BLaER1 treated with 17β-estradiol and CSF1 and Interleukin-3, amounts not matched to agents 10 nM and 100 nM (cell line): ENCODE results near the gene RPUSD3.

Source experiments
- H3K27ac ChIP-seq, 11 experiments: shearing (Covaris generic); formaldehyde crosslinking; 2 replicates each; pipeline ENCODE4 v1.8.1; 2022
- H3K27me3 ChIP-seq, 11 experiments: shearing (Covaris generic); formaldehyde crosslinking; 2 replicates each; pipeline ENCODE4 v1.8.1; 2022
- H3K36me3 ChIP-seq, 11 experiments: shearing (Covaris generic); formaldehyde crosslinking; 2 replicates each; pipeline ENCODE4 v1.8.1; 2022
- H3K4me1 ChIP-seq, 10 experiments: shearing (Covaris generic); formaldehyde crosslinking; 2 replicates each; pipeline ENCODE4 v1.8.1; 2022
- H3K4me2 ChIP-seq, 11 experiments: shearing (Covaris generic); formaldehyde crosslinking; 2 replicates each; pipeline ENCODE4 v1.8.1; 2022
- H3K4me3 ChIP-seq, 10 experiments: shearing (Covaris generic); formaldehyde crosslinking; 2 replicates each; pipeline ENCODE4 v1.8.1; 2022
- H3K9ac ChIP-seq, 11 experiments: shearing (Covaris generic); formaldehyde crosslinking; 2 replicates each; pipeline ENCODE4 v1.8.1; 2022
- H3K9me3 ChIP-seq, 11 experiments: shearing (Covaris generic); formaldehyde crosslinking; replicated peaks in 1 of 11; 2 replicates each; pipeline ENCODE4 v1.8.1; 2022
- H4K20me1 ChIP-seq, 11 experiments: shearing (Covaris generic); formaldehyde crosslinking; 2 replicates each; pipeline ENCODE4 v1.8.1; 2022
- Cebpa-rat ChIP-seq, 11 experiments: shearing (Covaris generic); IDR thresholded peaks; 2 replicates each; pipeline ENCODE4 v1.8.1; 2022

The RPUSD3 gene

GRCh38 chr3:9828801-9829755 is 14.7 kb downstream of the RPUSD3 start:
- Histone ChIP-seq H3K9me3 (no peaks in the 10 kb centered on the region), H3K4me1 (peaks cover 0 to 9% (median 2%) of the 10 kb centered on the region in 10 experiments; a peak in 1 of 20 replicates), H3K4me2 (no peak overlapping the region), H4K20me1 (peaks cover 0 to 20% (median 0%) of the 10 kb centered on the region in 11 experiments; a peak in 3 of 22 replicates), H3K27ac (no peak overlapping the region), H3K9ac (0 out of 22 replicates have a peak overlapping the region, but pooled peaks of 1 of the 11 experiments have one; percentile 4), H3K36me3 (peaks cover 24 to 78% (median 46%) of the 10 kb centered on the region in 11 experiments), H3K27me3 (no peaks in the 10 kb centered on the region), H3K4me3 (no peak overlapping the region)
- no peak for TF ChIP-seq Cebpa-rat (IDR thresholded peaks at IDR 0.05)

DNA sequence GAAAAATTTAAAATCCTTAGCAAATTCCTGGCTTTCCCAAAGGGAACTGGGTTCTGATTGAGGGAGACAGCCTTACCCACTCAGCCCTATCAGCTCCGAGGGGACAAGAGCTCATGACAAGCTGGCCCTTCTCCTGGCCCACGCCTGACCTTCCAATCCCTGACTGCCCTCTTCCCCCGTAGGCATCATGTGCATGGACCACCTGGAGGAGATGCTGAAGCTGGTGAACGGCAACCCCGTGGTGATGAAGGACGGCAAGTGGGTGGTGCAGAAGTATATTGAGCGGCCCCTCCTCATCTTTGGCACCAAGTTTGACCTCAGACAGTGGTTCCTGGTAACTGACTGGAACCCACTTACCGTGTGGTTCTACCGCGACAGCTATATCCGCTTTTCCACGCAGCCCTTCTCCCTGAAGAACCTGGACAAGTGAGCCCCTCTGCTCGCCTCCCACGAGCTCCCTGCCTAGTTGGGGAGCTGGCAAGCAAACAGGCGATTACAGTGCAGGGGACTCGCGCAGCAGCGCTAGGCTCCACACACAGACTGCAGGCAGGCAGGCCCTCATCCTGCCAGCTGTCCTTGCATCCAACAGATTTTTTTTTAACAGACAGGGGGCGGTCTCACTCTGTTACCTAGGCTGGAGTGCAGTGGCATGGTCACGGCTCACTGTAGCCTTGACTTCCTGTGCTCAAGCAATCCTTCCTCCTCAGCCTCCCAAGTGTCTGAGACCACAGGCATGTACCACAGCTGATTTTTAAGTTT is 16.8 kb downstream of the RPUSD3 start:
- Histone ChIP-seq H3K27ac (no peak overlapping the region), H3K9me3 (no peaks in the 10 kb centered on the region), H3K9ac (no peak overlapping the region), H3K4me2 (no peak overlapping the region), H4K20me1 (peaks cover 0 to 9% (median 0%) of the 10 kb centered on the region in 11 experiments; a peak in 2 of 22 replicates), H3K4me3 (no peak overlapping the region), H3K36me3 (peaks cover 10 to 57% (median 31%) of the 10 kb centered on the region in 11 experiments; a peak in 20 of 22 replicates), H3K27me3 (no peaks in the 10 kb centered on the region), H3K4me1 (peaks cover 0 to 9% (median 2%) of the 10 kb centered on the region in 10 experiments; a peak in 1 of 20 replicates)
- no peak for TF ChIP-seq Cebpa-rat (IDR thresholded peaks at IDR 0.05)

DNA sequence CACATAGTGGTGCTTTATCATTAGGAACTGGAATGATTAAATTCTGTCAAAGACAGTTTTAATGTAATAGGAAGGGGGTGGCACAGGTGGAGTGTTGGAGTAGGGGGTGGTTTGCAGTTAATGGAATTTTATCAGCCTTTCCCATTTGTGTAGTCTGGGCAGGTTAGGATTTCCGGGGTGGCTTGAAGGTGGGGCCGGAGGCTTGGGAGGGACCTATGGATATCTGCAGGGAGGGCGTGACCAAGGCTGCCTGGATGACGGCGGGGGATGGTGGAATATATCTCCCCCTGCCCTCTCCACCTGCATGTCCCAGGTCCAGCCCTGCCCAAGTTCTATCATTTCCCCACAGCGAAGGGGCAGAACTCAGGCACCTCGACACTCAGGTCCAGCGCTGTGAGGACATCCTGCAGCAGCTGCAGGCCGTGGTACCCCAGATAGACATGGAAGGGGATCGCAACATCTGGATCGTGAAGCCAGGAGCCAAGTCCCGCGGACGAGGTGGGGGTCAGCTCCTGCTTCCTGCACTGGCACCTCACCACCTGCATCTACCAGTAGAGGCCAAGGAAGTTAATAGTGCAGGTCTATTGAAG is 18.3 kb downstream of the RPUSD3 start:
- Histone ChIP-seq H4K20me1 (peaks cover 0 to 9% (median 0%) of the 10 kb centered on the region in 11 experiments; a peak in 2 of 22 replicates), H3K27me3 (no peaks in the 10 kb centered on the region), H3K27ac (no peak overlapping the region), H3K9ac (no peak overlapping the region), H3K36me3 (peaks cover 10 to 42% (median 22%) of the 10 kb centered on the region in 11 experiments; a peak in 20 of 22 replicates), H3K9me3 (no peaks in the 10 kb centered on the region), H3K4me1 (peaks cover 0 to 9% (median 2%) of the 10 kb centered on the region in 10 experiments; a peak in 1 of 20 replicates), H3K4me3 (no peak overlapping the region), H3K4me2 (no peak overlapping the region)
- no peak for TF ChIP-seq Cebpa-rat (IDR thresholded peaks at IDR 0.05)

GRCh38 chr3:9820946-9821345 is 22.9 kb downstream of the RPUSD3 start:
- H3K9me3 ChIP-seq = no peaks in the 10 kb centered on the region
- H3K27me3 ChIP-seq = no peaks in the 10 kb centered on the region
- H3K4me2 ChIP-seq = no peak overlapping the region
- H3K4me3 ChIP-seq = no peak overlapping the region
- TF ChIP-seq Cebpa-rat (IDR thresholded peaks at IDR 0.05) = no peak
- no peaks in the 10 kb centered on the region for H3K4me1 ChIP-seq
- no peak overlapping the region for H3K27ac ChIP-seq
- no peaks in the 10 kb centered on the region for H4K20me1 ChIP-seq
- H3K36me3 ChIP-seq = peaks cover 0 to 22% (median 0%) of the 10 kb centered on the region in 11 experiments; a peak in 6 of 22 replicates
- no peak overlapping the region for H3K9ac ChIP-seq

DNA sequence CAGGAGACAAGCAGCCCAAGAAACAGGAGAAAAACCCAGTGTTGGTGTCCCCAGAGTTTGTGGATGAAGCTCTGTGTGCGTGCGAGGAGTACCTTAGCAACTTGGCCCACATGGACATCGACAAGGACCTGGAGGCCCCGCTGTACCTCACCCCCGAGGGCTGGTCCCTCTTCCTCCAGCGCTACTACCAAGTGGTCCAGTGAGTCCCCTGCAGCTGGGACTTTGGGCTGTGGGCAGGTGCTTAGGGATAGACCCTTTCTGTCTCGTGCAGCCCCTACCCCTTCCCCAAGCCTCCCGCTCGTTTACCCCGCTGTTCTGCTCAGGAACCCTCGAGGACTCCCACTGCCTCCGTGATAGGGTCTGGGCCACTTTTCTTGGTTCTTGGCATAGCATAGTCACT is 23.3 kb downstream of the RPUSD3 start:
- no peaks in the 10 kb centered on the region for H4K20me1 ChIP-seq
- no peak overlapping the region for H3K4me3 ChIP-seq
- no peaks in the 10 kb centered on the region for H3K9me3 ChIP-seq
- no peak for TF ChIP-seq Cebpa-rat (IDR thresholded peaks at IDR 0.05)
- H3K27ac ChIP-seq = no peak overlapping the region
- H3K36me3 ChIP-seq = peaks cover 0 to 24% (median 0%) of the 10 kb centered on the region in 11 experiments; a peak in 6 of 22 replicates
- no peaks in the 10 kb centered on the region for H3K4me1 ChIP-seq
- H3K9ac ChIP-seq = no peak overlapping the region
- no peak overlapping the region for H3K4me2 ChIP-seq
- H3K27me3 ChIP-seq = no peaks in the 10 kb centered on the region

GRCh38 chr3:9818666-9819335 is 25.0 kb downstream of the RPUSD3 start:
- Histone ChIP-seq H3K9me3 (no peaks in the 10 kb centered on the region), H3K4me1 (no peaks in the 10 kb centered on the region), H3K4me2 (no peak overlapping the region), H3K4me3 (no peak overlapping the region), H3K27me3 (no peaks in the 10 kb centered on the region), H4K20me1 (no peaks in the 10 kb centered on the region), H3K27ac (no peak overlapping the region), H3K9ac (no peak overlapping the region), H3K36me3 (peaks cover 0 to 33% (median 4%) of the 10 kb centered on the region in 11 experiments; a peak in 12 of 22 replicates)
- TF ChIP-seq Cebpa-rat (IDR thresholded peaks at IDR 0.05) = no peak

DNA sequence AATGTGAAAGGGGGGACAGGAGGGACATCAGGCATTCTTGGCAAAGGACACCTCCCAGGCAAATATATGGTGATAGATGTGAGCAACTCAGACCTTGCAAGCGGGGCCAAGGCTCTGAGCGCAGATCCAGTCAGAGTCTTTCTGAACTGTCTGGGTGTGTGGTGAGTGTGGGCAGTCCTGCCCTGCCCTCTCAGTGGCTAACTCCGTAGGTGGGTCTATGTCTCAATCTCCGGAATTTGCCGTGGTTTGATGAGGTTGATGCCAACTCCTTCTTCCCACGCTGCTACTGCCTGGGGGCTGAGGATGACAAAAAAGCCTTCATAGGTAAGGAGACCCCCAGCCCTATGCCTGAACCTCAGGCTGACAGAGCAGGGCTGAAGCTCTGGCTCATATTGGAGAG is 26.4 kb downstream of the RPUSD3 start:
- H3K27me3 ChIP-seq = no peaks in the 10 kb centered on the region
- no peak overlapping the region for H3K9ac ChIP-seq
- no peak overlapping the region for H3K27ac ChIP-seq
- H3K9me3 ChIP-seq = no peaks in the 10 kb centered on the region
- no peak overlapping the region for H3K4me2 ChIP-seq
- H3K4me1 ChIP-seq = no peaks in the 10 kb centered on the region
- H3K4me3 ChIP-seq = no peak overlapping the region
- TF ChIP-seq Cebpa-rat (IDR thresholded peaks at IDR 0.05) = no peak
- H3K36me3 ChIP-seq = peaks cover 0 to 47% (median 17%) of the 10 kb centered on the region in 11 experiments; a peak in 17 of 22 replicates
- H4K20me1 ChIP-seq = no peaks in the 10 kb centered on the region

- no peaks in the 10 kb centered on the region for H4K20me1 ChIP-seq
- H3K27ac ChIP-seq = no peak overlapping the region
- peaks cover under 1 to 4% (median 1%) of the 10 kb centered on the region in 10 experiments; a peak in 14 of 20 replicates for H3K4me1 ChIP-seq
- H3K27me3 ChIP-seq = no peaks in the 10 kb centered on the region
- TF ChIP-seq Cebpa-rat (IDR thresholded peaks at IDR 0.05) = no peak
- H3K4me3 ChIP-seq = no peak overlapping the region
- H3K9me3 ChIP-seq = no peaks in the 10 kb centered on the region
- H3K9ac ChIP-seq = no peak overlapping the region
- no peak overlapping the region for H3K4me2 ChIP-seq
- H3K36me3 ChIP-seq = peaks cover 0 to 56% (median 17%) of the 10 kb centered on the region in 11 experiments; a peak in 17 of 22 replicates
These were observed 27.8 kb downstream of the RPUSD3 start for GRCh38 chr3:9815986-9816385.
